Measurements from ENCODE around the gene PKDCC.

The PKDCC gene

DNA sequence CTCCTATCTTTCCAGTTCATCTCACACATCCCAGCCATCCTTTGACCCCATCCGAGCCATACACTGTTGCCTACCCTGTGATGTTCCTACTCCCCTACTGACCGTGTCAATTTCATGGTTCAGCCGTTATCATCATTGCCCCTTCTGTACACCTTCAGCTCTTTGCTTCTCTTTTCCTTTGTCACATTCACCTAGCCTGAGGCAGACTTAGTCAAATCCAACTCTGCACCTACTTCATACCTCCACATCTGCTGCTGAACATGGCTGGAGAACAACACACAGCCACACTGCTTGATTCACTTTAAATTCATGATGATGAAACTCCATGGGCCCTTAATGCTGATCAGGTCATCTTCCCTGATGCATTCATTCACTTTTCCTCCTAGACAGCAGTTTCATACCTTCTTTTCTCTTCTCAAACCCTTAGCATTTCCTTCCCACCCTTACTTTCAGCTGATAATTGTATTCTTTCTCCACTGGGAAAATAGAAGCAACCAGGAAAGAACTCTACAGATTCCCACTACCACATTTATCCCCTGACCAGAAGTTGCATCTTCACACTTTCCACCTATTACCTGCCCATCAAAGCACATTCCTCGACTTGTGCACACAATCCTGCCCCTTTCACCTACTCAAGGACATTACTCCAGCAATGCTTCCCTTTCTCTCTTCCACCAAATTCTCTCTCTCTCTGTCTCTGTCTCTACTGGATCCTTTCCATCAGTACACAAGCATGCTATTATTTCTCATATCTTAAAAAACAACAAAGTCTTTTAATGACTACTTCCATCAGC is 59.6 kb downstream of the PKDCC start:
- no peak for DNase-seq (ENCODE audit: low spot score)

Measured in AG20443 (cell line).